T-helper 2 cell (primary cell): ENCODE data around the gene BAIAP2L2.

Source experiments
- DNase-seq, 5 experiments: peaks; one replicate each; pipeline versions ENCODE4 v3.0.0 to v3.0.0-alpha.2; 2012 to 2022

BAIAP2L2 gene

DNA sequence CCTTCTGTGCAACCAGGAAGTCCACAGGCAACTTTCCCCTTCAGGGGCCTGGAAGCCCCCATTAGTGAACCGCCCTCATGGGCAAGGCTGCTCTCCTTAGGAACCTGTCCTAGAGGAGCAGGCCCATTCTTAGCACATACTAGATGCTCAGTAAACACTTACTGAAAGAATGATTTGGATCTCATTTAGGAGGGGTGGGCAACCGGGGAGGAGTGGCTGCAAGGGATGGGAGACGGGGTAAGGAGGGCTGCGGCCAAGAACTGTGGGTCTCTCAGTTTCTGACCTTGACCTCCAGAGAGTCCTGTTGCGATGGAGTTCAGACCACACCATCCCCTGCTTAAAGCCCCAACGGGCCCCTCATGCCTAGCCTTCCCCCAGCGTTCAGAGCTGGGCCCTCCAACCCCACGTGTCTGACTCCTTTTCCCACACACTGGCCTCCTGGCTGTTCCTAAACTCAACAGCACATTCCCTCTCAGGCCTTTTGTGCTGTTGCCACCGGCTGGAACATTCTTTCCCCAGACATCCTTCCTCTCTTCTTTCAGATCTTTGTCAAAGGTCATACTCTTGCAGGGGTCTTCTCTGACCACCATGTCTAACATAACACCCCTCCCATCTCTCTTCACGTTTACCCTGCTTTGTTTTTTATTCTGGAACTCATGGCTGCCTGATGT, 74.0 kb downstream of the BAIAP2L2 start:
- no peak for DNase-seq

DNA sequence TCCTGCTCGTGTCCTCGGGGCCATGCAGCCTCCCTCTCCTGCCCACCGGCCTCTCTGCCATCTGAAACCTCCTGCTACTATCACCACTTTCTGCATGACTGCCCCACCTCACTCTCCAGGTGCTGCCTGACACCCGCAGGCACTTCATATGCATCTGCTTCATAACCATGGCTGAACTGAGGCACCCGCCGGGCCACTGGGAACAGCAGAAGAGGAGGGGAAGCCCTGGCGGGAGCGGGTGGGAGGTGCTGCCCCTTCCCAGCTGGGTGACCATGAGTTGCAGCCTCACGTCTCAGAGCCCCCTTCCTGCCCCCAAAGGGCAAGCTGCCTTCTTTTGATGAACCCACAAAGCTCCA, 75.0 kb downstream of the BAIAP2L2 start:
- DNase-seq, result no peak
